GM12878 (cell line): ENCODE data around the gene GORASP1. TPM values are rescaled to one million over a fixed set of nuclear protein-coding genes. Genes with fewer than 3 reads are reported as not detected.

Experiments used
- ATAC-seq: fragments of 200-7000 bp; cut with Tn5 transposase; 3 replicates; pipeline ENCODE4 v1.9.1; 2020; ENCODE audit warnings: mild to moderate bottlenecking, moderate library complexity
- BruUV-seq: library from RNA; stranded (reverse); fragments of 400-500 nt; replicated peaks from 2 replicates; lab custom pipeline; 2021; lab: Mats Ljungman, UMichigan
- CTCF ChIA-PET: fragments of 300-600 bp; sonication (Branson Sonifier 250); formaldehyde crosslinking; extraction: SDS; loops from one replicate; lab custom pipeline; 2021; ENCODE audit warnings: inconsistent platforms; lab: Yijun Ruan, JAX
- POLR2A ChIA-PET: fragments of 350-600 bp; formaldehyde crosslinking; extraction: SDS; loops from one replicate; lab custom pipeline; 2021; ENCODE audit warnings: inconsistent platforms; lab: Charles Lee
- RAD21 ChIA-PET: fragments of 300-600 bp; sonication (Branson Sonifier 250); formaldehyde crosslinking; loops from one replicate; lab custom pipeline; 2023; ENCODE audit warnings: antibody characterized with exemption; ENCODE audit not compliant: unreplicated experiment; lab: Charles Lee
- SMC1A ChIA-PET: fragments of 300-600 bp; sonication (Branson Sonifier 250); formaldehyde crosslinking; loops from one replicate; lab custom pipeline; 2023; ENCODE audit not compliant: unreplicated experiment, uncharacterized antibody; lab: Charles Lee
- DNase-seq: peaks from one replicate; pipeline ENCODE4 v3.0.0-alpha.2; 2011; ENCODE audit warnings: low read depth, low spot score
- FAIRE-seq: peaks from 3 replicates; lab custom pipeline; 2011; peaks lifted over from hg19 to GRCh38; lab: Jason Lieb, UNC
- H2AFZ ChIP-seq: 2 replicates; pipeline ENCODE4 v1.6.0; 2011; ENCODE audit warnings: low read depth, low read length, control low read depth; ENCODE audit not compliant: control insufficient read depth
- H3K27ac ChIP-seq: 2 replicates; pipeline ENCODE4 v1.5.1; 2011; ENCODE audit warnings: control low read depth; ENCODE audit not compliant: control insufficient read depth, insufficient read depth
- H3K27me3 ChIP-seq, 2 experiments: replicated peaks in 1 of 2; 2 replicates each; pipeline versions ENCODE4 v1.6.0 to v1.6.1; 2011; ENCODE audit warnings: low read length in 1 of 2; ENCODE audit not compliant: control insufficient read depth in 2 of 2, insufficient read depth in 2 of 2
- H3K36me3 ChIP-seq, 2 experiments: 2 replicates each; pipeline ENCODE4 v1.5.1; 2011; ENCODE audit warnings: low read length in 1 of 2; ENCODE audit not compliant: control insufficient read depth in 2 of 2, insufficient read depth in 2 of 2
- H3K4me1 ChIP-seq: 2 replicates; pipeline ENCODE4 v1.6.1; 2011; ENCODE audit warnings: mild to moderate bottlenecking, low read length, moderate library complexity, mixed read lengths; ENCODE audit not compliant: control insufficient read depth, insufficient read depth
- H3K4me2 ChIP-seq: 2 replicates; pipeline ENCODE4 v1.6.0; 2011; ENCODE audit warnings: control low read depth; ENCODE audit not compliant: control insufficient read depth, insufficient read depth
- H3K4me3 ChIP-seq: fragments of 200-600 bp; sonication (generic); 2 replicates; pipeline ENCODE4 v1.5.1; 2016
- H3K79me2 ChIP-seq: 2 replicates; pipeline ENCODE4 v1.6.0; 2011; ENCODE audit warnings: low read length; ENCODE audit not compliant: control insufficient read depth, insufficient read depth
- H3K9ac ChIP-seq: 2 replicates; pipeline ENCODE4 v1.8.0; 2011; ENCODE audit warnings: low read length, control low read depth, mixed read lengths; ENCODE audit not compliant: control insufficient read depth, insufficient read depth
- H3K9me3 ChIP-seq: replicated peaks from 3 replicates; pipeline ENCODE4 v1.5.1; 2011; ENCODE audit warnings: mild to moderate bottlenecking, low read length; ENCODE audit not compliant: control insufficient read depth, insufficient read depth
- H4K20me1 ChIP-seq: 2 replicates; pipeline ENCODE4 v1.6.0; 2011; ENCODE audit not compliant: control insufficient read depth, insufficient read depth
- BACH1 ChIP-seq: fragments of 450-650 bp; IDR thresholded peaks from 2 replicates; pipeline ENCODE4 v1.6.1; 2017; ENCODE audit warnings: mild to moderate bottlenecking, borderline replicate concordance
- BHLHE40 ChIP-seq, 2 experiments: fragments of 450-650 bp in 1 of 2; IDR thresholded peaks; 2 replicates each; pipeline ENCODE4 v1.6.1; 2011 to 2017; ENCODE audit warnings: low read depth in 2 of 2, borderline replicate concordance in 1 of 2, improper control_type of control experiment in 1 of 2, low read length in 1 of 2, mild to moderate bottlenecking in 1 of 2
- ELK1 ChIP-seq: IDR thresholded peaks from 2 replicates; pipeline ENCODE4 v1.6.1; 2012; ENCODE audit warnings: low read depth, low read length, improper control_type of control experiment
- ESRRA ChIP-seq: IDR thresholded peaks from 2 replicates; pipeline ENCODE4 v1.6.1; 2012; ENCODE audit warnings: mild to moderate bottlenecking, low read length, improper control_type of control experiment
- ETV6 ChIP-seq, 2 experiments: fragments of 450-650 bp in 1 of 2; IDR thresholded peaks in 1 of 2; conservative IDR thresholded peaks in 1 of 2; 2 replicates each; pipeline ENCODE4 v1.6.1; 2014; ENCODE audit warnings: antibody characterized with exemption in 1 of 2, borderline replicate concordance in 1 of 2, low read depth in 1 of 2, mild to moderate bottlenecking in 1 of 2, moderate library complexity in 1 of 2
- GABPA ChIP-seq: IDR thresholded peaks from 2 replicates; pipeline ENCODE4 v1.6.1; 2014; ENCODE audit warnings: antibody characterized with exemption, low read depth, mild to moderate bottlenecking, inconsistent platforms
- HDAC2 ChIP-seq: fragments of 200-600 bp; sonication (generic); IDR thresholded peaks from 2 replicates; pipeline ENCODE4 v1.6.1; 2017
- MXI1 ChIP-seq: fragments of 150-350 bp; IDR thresholded peaks from 2 replicates; pipeline ENCODE4 v1.6.1; 2011; ENCODE audit warnings: low read depth, mild to moderate bottlenecking, inconsistent platforms, low read length, improper control_type of control experiment
- NFXL1 ChIP-seq: fragments of 450-650 bp; IDR thresholded peaks from 2 replicates; pipeline ENCODE4 v1.6.1; 2017; ENCODE audit warnings: antibody characterized with exemption, mild to moderate bottlenecking, borderline replicate concordance
- NFYA ChIP-seq: IDR thresholded peaks from 2 replicates; pipeline ENCODE4 v1.6.1; 2011; ENCODE audit warnings: low read depth, mild to moderate bottlenecking, low read length, improper control_type of control experiment, borderline replicate concordance
- NFYB ChIP-seq: IDR thresholded peaks from 2 replicates; pipeline ENCODE4 v1.6.1; 2011; ENCODE audit warnings: low read depth, mild to moderate bottlenecking, low read length, improper control_type of control experiment, moderate library complexity; ENCODE audit not compliant: insufficient read depth
- REST ChIP-seq: IDR thresholded peaks from 2 replicates; pipeline ENCODE4 v1.6.1; 2012; ENCODE audit warnings: mild to moderate bottlenecking, low read depth, low read length
- SIX5 ChIP-seq: IDR thresholded peaks from 2 replicates; pipeline ENCODE4 v1.6.1; 2011; ENCODE audit warnings: mild to moderate bottlenecking, low read depth, low read length, moderate library complexity; ENCODE audit not compliant: severe bottlenecking
- SPI1 ChIP-seq: IDR thresholded peaks from 2 replicates; pipeline ENCODE4 v1.6.1; 2011; ENCODE audit warnings: low read depth, mild to moderate bottlenecking, low read length, moderate library complexity, borderline replicate concordance; ENCODE audit not compliant: insufficient read depth
- USF2 ChIP-seq: IDR thresholded peaks from 2 replicates; pipeline ENCODE4 v1.6.1; 2011; ENCODE audit warnings: low read depth, low read length, improper control_type of control experiment, borderline replicate concordance
- ZSCAN29 ChIP-seq: fragments of 450-650 bp; IDR thresholded peaks from 2 replicates; pipeline ENCODE4 v1.6.1; 2017; ENCODE audit warnings: mild to moderate bottlenecking, moderate library complexity
- ZZZ3 ChIP-seq: IDR thresholded peaks from 2 replicates; pipeline ENCODE4 v1.6.1; 2011; ENCODE audit warnings: low read depth; ENCODE audit not compliant: control insufficient read depth, insufficient read length
- WGBS: methylation state at CpG from one replicate; pipeline ENCODE4 v1.1.6; 2016; ENCODE audit warnings: low lambda C conversion rate; ENCODE audit not compliant: insufficient replicate concordance, insufficient coverage; ENCODE audit errors: missing lambda C conversion rate; 5-methylcytosine and 5-hydroxymethylcytosine counted together
- in situ Hi-C: fragments of 300-500 bp; cut with MboI; formaldehyde crosslinking; loops from 9 replicates; pipeline ENCODE4 v1.14.3; 2018; ENCODE audit warnings: mixed read lengths
- intact Hi-C: fragments of 100-400 bp; cut with micrococcal nuclease; formaldehyde crosslinking; loops from one replicate; pipeline ENCODE4 v1.14.2; 2022; ENCODE audit not compliant: unreplicated experiment
- polyA plus RNA-seq, 11 experiments: library from polyadenylated mRNA; depleted of rRNA in 4 of 11; unstranded in 6 of 11; stranded (reverse) in 5 of 11; fragments of >200 nt; fragmentation: Nextera tagmentation in 4 of 11; fragmentation: Illumina TruSeq in 1 of 11; extraction: Ambion mirVana in 4 of 11; extraction: Trizol in 1 of 11; gene quantifications; 1 replicate in 1 of 11; 2 replicates in 10 of 11; pipeline versions ENCODE4 v1.2.1 to v1.2.3, GENCODE V29; 2011 to 2016; ENCODE audit warnings: inconsistent platforms in 2 of 11, missing spikeins in 2 of 11, low read depth in 1 of 11
- total RNA-seq, 4 experiments: library from RNA; depleted of rRNA in 3 of 4; stranded (reverse); fragments of >200 nt in 3 of 4; fragmentation: Illumina TruSeq in 1 of 4; extraction: Trizol in 1 of 4; gene quantifications; 2 replicates each; pipeline versions ENCODE4 v1.2.1 to v1.2.3, GENCODE V29; 2013 to 2021

Gene GORASP1
- total and polyA plus RNA-seq, 10 of the 15 experiments (the other 5 are each of a cell fraction or from before 2014, with no cell fraction given), result 3.6 to 32.7 (median 23.2) TPM

GRCh38 chr3:39134305-39134704 is 26.9 kb upstream of the GORASP1 start (continued):
- TF ChIP-seq NFYB (no peak), SIX5 (no peak), BACH1 (no peak), HDAC2 (no peak)

- H3K27ac ChIP-seq, result no peak overlapping the region
- no peak overlapping the region for H3K4me2 ChIP-seq
- H3K9me3 ChIP-seq, result no peaks in the 10 kb centered on the region
- BruUV-seq, result no TSS peak
- ATAC-seq (no peak; the same call in none of the 3 replicates), FAIRE-seq (no peak), DNase-seq (no peak)
- no peaks in the 10 kb centered on the region; a peak in 1 of 4 replicates for H3K36me3 ChIP-seq
- in situ Hi-C loops, result no loop called here
- 43% methylated on average over 6 of the region's 6 CpGs for WGBS
- H3K79me2 ChIP-seq, result no peaks in the 10 kb centered on the region
- intact Hi-C loops, result no loop called here
- H3K4me1 ChIP-seq, result no peaks in the 10 kb centered on the region
- H4K20me1 ChIP-seq, result no peaks in the 10 kb centered on the region; the same call in 1 of the 2 replicates
- CTCF ChIA-PET, result interaction anchor here (1.0 to 1.5 kb wide), 3 partner anchors 12 to 155 kb away, joined by 3 to 4 read pairs (median 3); no protein-coding TSS in a partner anchor
- SMC1A ChIA-PET, result interaction anchor here (0.9 to 1.5 kb wide), 5 partner anchors 10 to 17 kb away, joined by 3 to 4 read pairs (median 3); no protein-coding TSS in a partner anchor
- RAD21 ChIA-PET, result interaction anchor here (0.9 to 1.9 kb wide), 3 partner anchors 12 to 44 kb away, joined by 3 to 8 read pairs (median 3); no protein-coding TSS in a partner anchor
- no peak overlapping the region for H3K9ac ChIP-seq
- H2AFZ ChIP-seq, result no peak overlapping the region
- POLR2A ChIA-PET, result interaction anchor here (0.7 to 1.5 kb wide), 3 partner anchors 12 to 25 kb away, joined by 3 to 7 read pairs (median 4); no protein-coding TSS in a partner anchor
- no peak overlapping the region for H3K4me3 ChIP-seq
- no peaks in the 10 kb centered on the region for H3K27me3 ChIP-seq
- TF ChIP-seq NFYA, result no peak
- TF ChIP-seq MXI1, result no peak
- TF ChIP-seq SIX5, result no peak
- no peak for TF ChIP-seq ETV6 (conservative IDR thresholded peaks at IDR 0.05 in 1 of 2, IDR thresholded peaks at IDR 0.05 in 1 of 2; ENCODE audit: borderline replicate concordance in 1 of 2, low read depth in 1 of 2)
- TF ChIP-seq ZSCAN29, result no peak
- no peak for TF ChIP-seq SPI1
- TF ChIP-seq ZZZ3, result no peak
- TF ChIP-seq BHLHE40 (IDR thresholded peaks at IDR 0.05; ENCODE audit: borderline replicate concordance in 1 of 2, low read depth in 2 of 2, low read length in 1 of 2), result no peak
- TF ChIP-seq REST, result no peak
- TF ChIP-seq NFXL1, result no peak
- TF ChIP-seq USF2, result no peak
- TF ChIP-seq ELK1, result no peak
- no peak for TF ChIP-seq GABPA
- TF ChIP-seq ESRRA, result no peak
Measured at GRCh38 chr3:39133822-39134221, 26.4 kb upstream of the GORASP1 start.
